Measurements from ENCODE around the gene CLUH.

CLUH gene

GRCh38 chr17:2711608-2712299, at the start of gene CLUH:
TSS of gene CLUH (minus strand) at chr17:2711764. CDS start at chr17:2711661, 103 bp downstream.
- TF ChIP-seq CTCF (conservative IDR thresholded peaks at IDR 0.05) = no peak
- peak within 1 kb of the TSS; percentile 92 for H3K27ac ChIP-seq

- no peak for TF ChIP-seq CTCF (conservative IDR thresholded peaks at IDR 0.05)
- H3K27ac ChIP-seq = no peak overlapping the region
These were observed 47.3 kb upstream of the CLUH start for GRCh38 chr17:2758870-2759269.

GRCh38 chr17:2755891-2756724, 44.5 kb upstream of the CLUH start:
- peak overlapping the region; percentile 51; the same call in 1 of the 2 replicates for H3K27ac ChIP-seq
- TF ChIP-seq CTCF (conservative IDR thresholded peaks at IDR 0.05) = no peak

- H3K27ac ChIP-seq = no peak overlapping the region
- TF ChIP-seq CTCF (conservative IDR thresholded peaks at IDR 0.05) = no peak
These were observed 39.9 kb upstream of the CLUH start for GRCh38 chr17:2751491-2751890.

GRCh38 chr17:2750721-2751120, 39.2 kb upstream of the CLUH start:
- TF ChIP-seq CTCF (conservative IDR thresholded peaks at IDR 0.05) = no peak
- H3K27ac ChIP-seq = no peak overlapping the region; the same call in 1 of the 2 replicates

- peak overlapping the region; percentile 85 for H3K27ac ChIP-seq
- TF ChIP-seq CTCF (conservative IDR thresholded peaks at IDR 0.05) = no peak
These were observed 38.2 kb upstream of the CLUH start for GRCh38 chr17:2749784-2750181.

GRCh38 chr17:2749058-2749783, 37.7 kb upstream of the CLUH start, which contains the start of gene CCDC92B:
TSS of gene CCDC92B (minus strand) at chr17:2749652. CDS start at chr17:2735145, 14,507 bp downstream.
- TF ChIP-seq CTCF (conservative IDR thresholded peaks at IDR 0.05) = no peak
- peak within 1 kb of the TSS; percentile 85 for H3K27ac ChIP-seq

Data from VCaP (cell line).